Mesenchymal stem cell (in vitro differentiated cells and primary cell): ENCODE measurements around the gene EXOC4.
A peak's percentile ranks its signal among the peaks of the same experiment; 100 is the strongest.

ENCODE experiments used
- DNase-seq: peaks from one replicate; pipeline ENCODE4 v3.0.0-alpha.2; 2013
- H2AFZ ChIP-seq: one replicate; pipeline ENCODE4 v1.6.1; 2013; ENCODE audit warnings: low read depth, mild to moderate bottlenecking, control low read depth, inconsistent platforms, low read length, moderate library complexity
- H2AK5ac ChIP-seq: 2 replicates; pipeline ENCODE4 v1.6.1; 2013; ENCODE audit warnings: low read length, moderate library complexity, mild to moderate bottlenecking, inconsistent platforms; ENCODE audit not compliant: severe bottlenecking
- H2BK120ac ChIP-seq: one replicate; pipeline ENCODE4 v1.6.1; 2013; ENCODE audit warnings: low read depth, mild to moderate bottlenecking, inconsistent platforms, low read length, moderate library complexity
- H2BK12ac ChIP-seq, 2 experiments: one replicate each; pipeline ENCODE4 v1.6.1; 2013; ENCODE audit warnings: inconsistent platforms in 2 of 2, low read length in 2 of 2, mild to moderate bottlenecking in 2 of 2, moderate library complexity in 2 of 2, control low read depth in 1 of 2
- H2BK15ac ChIP-seq: one replicate; pipeline ENCODE4 v1.6.1; 2013; ENCODE audit warnings: mild to moderate bottlenecking, low read depth, inconsistent platforms; ENCODE audit not compliant: poor library complexity, severe bottlenecking
- H2BK5ac ChIP-seq: 2 replicates; pipeline ENCODE4 v1.6.1; 2013; ENCODE audit warnings: low read depth, mild to moderate bottlenecking, low read length, control low read depth, inconsistent platforms; ENCODE audit not compliant: poor library complexity, severe bottlenecking
- H3K14ac ChIP-seq, 2 experiments: one replicate each; pipeline ENCODE4 v1.6.1; 2013; ENCODE audit warnings: inconsistent platforms in 2 of 2, low read length in 2 of 2, control low read depth in 1 of 2, mild to moderate bottlenecking in 1 of 2, moderate library complexity in 1 of 2
- H3K18ac ChIP-seq, 2 experiments: one replicate each; pipeline ENCODE4 v1.6.1; 2013; ENCODE audit warnings: inconsistent platforms in 2 of 2, low read length in 2 of 2, control low read depth in 1 of 2, low read depth in 1 of 2, mild to moderate bottlenecking in 1 of 2
- H3K23ac ChIP-seq, 2 experiments: one replicate each; pipeline ENCODE4 v1.6.1; 2013; ENCODE audit warnings: inconsistent platforms in 2 of 2, low read length in 2 of 2, mild to moderate bottlenecking in 2 of 2, moderate library complexity in 2 of 2, control low read depth in 1 of 2
- H3K27ac ChIP-seq: 2 replicates; pipeline ENCODE4 v1.5.1; 2013; ENCODE audit warnings: mild to moderate bottlenecking, moderate library complexity, low read length, control low read depth, inconsistent platforms; ENCODE audit not compliant: poor library complexity, severe bottlenecking
- H3K27me3 ChIP-seq, 2 experiments: 2 replicates each; pipeline versions ENCODE4 v1.6.1 to v1.7.0; 2013; ENCODE audit warnings: low read length in 2 of 2, mild to moderate bottlenecking in 2 of 2, moderate library complexity in 2 of 2, control low read depth in 1 of 2, inconsistent platforms in 1 of 2; ENCODE audit not compliant: control insufficient read depth in 1 of 2, insufficient read depth in 1 of 2
- H3K36me3 ChIP-seq, 2 experiments: 2 replicates each; pipeline versions ENCODE4 v1.6.1 to v1.7.0; 2013; ENCODE audit warnings: low read length in 2 of 2, control low read depth in 1 of 2, inconsistent platforms in 1 of 2, low read depth in 1 of 2, mild to moderate bottlenecking in 1 of 2; ENCODE audit not compliant: insufficient read depth in 2 of 2, control insufficient read depth in 1 of 2
- H3K4ac ChIP-seq, 2 experiments: one replicate each; pipeline ENCODE4 v1.6.1; 2013; ENCODE audit warnings: inconsistent platforms in 2 of 2, low read length in 2 of 2, mild to moderate bottlenecking in 2 of 2, moderate library complexity in 2 of 2, control low read depth in 1 of 2, low read depth in 1 of 2
- H3K4me1 ChIP-seq: 2 replicates; pipeline ENCODE4 v1.6.1; 2013; ENCODE audit warnings: low read depth, low read length, control low read depth; ENCODE audit not compliant: control insufficient read depth, insufficient read depth
- H3K4me2 ChIP-seq: 2 replicates; pipeline ENCODE4 v1.6.1; 2013; ENCODE audit warnings: low read length, mild to moderate bottlenecking, inconsistent platforms; ENCODE audit not compliant: poor library complexity, severe bottlenecking
- H3K4me3 ChIP-seq, 2 experiments: 2 replicates each; pipeline versions ENCODE4 v1.5.1 to v1.7.0; 2013; ENCODE audit warnings: low read length in 2 of 2, mild to moderate bottlenecking in 2 of 2, control low read depth in 1 of 2, low read depth in 1 of 2; ENCODE audit not compliant: insufficient read depth in 1 of 2
- H3K79me1 ChIP-seq: replicated peaks from 2 replicates; pipeline ENCODE4 v1.6.1; 2013; ENCODE audit warnings: mild to moderate bottlenecking, control low read depth, low read length, inconsistent platforms; ENCODE audit not compliant: poor library complexity, severe bottlenecking
- H3K9ac ChIP-seq: 2 replicates; pipeline ENCODE4 v1.7.0; 2013; ENCODE audit warnings: mild to moderate bottlenecking, low read length, moderate library complexity
- H3K9me3 ChIP-seq: 2 replicates; pipeline ENCODE4 v1.7.0; 2013; ENCODE audit warnings: mild to moderate bottlenecking, low read length; ENCODE audit not compliant: control insufficient read depth
- H4K8ac ChIP-seq: one replicate; pipeline ENCODE4 v1.6.1; 2013; ENCODE audit warnings: inconsistent platforms, mild to moderate bottlenecking, low read length, moderate library complexity
- H4K91ac ChIP-seq: one replicate; pipeline ENCODE4 v1.6.1; 2013; ENCODE audit warnings: mild to moderate bottlenecking, low read length, inconsistent platforms
- WGBS: methylation state at CpG from one replicate; pipeline ENCODE4 v1.1.7; 2013; ENCODE audit warnings: mixed read lengths; 5-methylcytosine and 5-hydroxymethylcytosine counted together

Gene EXOC4

DNA sequence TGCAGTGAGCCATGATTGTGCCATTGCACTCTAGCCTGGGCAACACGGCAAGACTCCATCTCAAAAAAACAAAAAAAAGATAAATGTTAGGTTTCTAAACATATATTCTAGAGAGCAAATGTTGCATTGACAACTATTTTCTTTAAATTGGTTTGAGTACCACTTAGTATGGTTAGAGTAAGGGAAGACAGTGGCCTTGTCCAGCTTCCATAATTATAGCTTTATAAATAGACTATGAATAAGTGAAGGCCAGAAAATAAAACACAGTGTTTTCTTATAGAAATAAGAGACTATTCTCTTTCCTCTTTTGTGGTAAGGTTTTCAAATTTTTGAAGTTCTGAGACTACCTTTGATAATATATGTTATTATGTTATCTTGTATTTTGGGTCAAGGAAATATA is 50.5 kb downstream of the EXOC4 start:
- Histone ChIP-seq H2BK15ac (no peak overlapping the region), H2BK12ac (no peak overlapping the region), H3K9me3 (no peaks in the 10 kb centered on the region), H3K4me2 (no peak overlapping the region), H3K27ac (no peak overlapping the region), H3K36me3 (peaks cover 6 to 30% of the 10 kb centered on the region in 2 experiments), H3K14ac (no peak overlapping the region), H4K8ac (no peak overlapping the region), H2BK5ac (no peak overlapping the region), H3K4me3 (no peak overlapping the region), H3K79me1 (peaks cover 23% of the 10 kb centered on the region), H3K18ac (no peak overlapping the region), H3K9ac (no peak overlapping the region), H2BK120ac (no peak overlapping the region), H3K4me1 (peaks cover 2% of the 10 kb centered on the region), H2AK5ac (no peak overlapping the region), H4K91ac (no peak overlapping the region), H3K27me3 (no peaks in the 10 kb centered on the region), H3K23ac (no peak overlapping the region), H3K4ac (no peak overlapping the region), H2AFZ (no peak overlapping the region)
- whole genome bisulfite sequencing: no CpG with 5 or more reads among the region's 1 CpG
- no peak for DNase-seq

DNA sequence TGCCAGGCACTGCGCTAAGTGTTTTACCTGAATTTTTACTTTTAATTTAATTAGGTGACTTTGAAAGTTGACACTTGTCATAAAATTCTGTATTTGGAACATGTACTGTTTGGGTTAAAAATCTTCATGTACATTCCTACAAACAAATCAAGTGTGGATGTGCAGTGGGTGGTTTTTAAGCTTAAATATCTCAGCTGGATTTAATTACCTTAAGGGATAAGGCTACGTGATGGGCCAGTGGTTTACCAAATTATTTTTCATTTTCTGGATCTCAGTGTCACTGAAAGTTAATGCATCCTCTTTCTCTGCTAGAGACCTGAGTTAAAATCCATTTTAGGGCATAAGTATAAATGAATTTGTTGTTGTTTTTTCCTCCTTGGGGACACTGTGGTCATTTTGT is 51.1 kb downstream of the EXOC4 start:
- Histone ChIP-seq H3K4me2 (no peak overlapping the region), H3K23ac (no peak overlapping the region), H2AFZ (no peak overlapping the region), H2BK120ac (no peak overlapping the region), H3K14ac (peak overlapping the region in 1 of 2 experiments; percentile 68), H2AK5ac (peak overlapping the region; percentile 35), H2BK12ac (no peak overlapping the region), H3K9ac (no peak overlapping the region), H3K4me1 (peaks cover 2% of the 10 kb centered on the region), H4K91ac (no peak overlapping the region), H3K4ac (no peak overlapping the region), H4K8ac (no peak overlapping the region), H3K9me3 (no peaks in the 10 kb centered on the region), H3K27me3 (no peaks in the 10 kb centered on the region), H3K79me1 (peaks cover 23% of the 10 kb centered on the region), H3K4me3 (no peak overlapping the region), H2BK15ac (no peak overlapping the region), H3K36me3 (peaks cover 6 to 36% of the 10 kb centered on the region in 2 experiments), H3K27ac (no peak overlapping the region), H3K18ac (no peak overlapping the region), H2BK5ac (no peak overlapping the region)
- no peak for DNase-seq
- 90% methylated on average over 2 of the region's 2 CpGs for WGBS

DNA sequence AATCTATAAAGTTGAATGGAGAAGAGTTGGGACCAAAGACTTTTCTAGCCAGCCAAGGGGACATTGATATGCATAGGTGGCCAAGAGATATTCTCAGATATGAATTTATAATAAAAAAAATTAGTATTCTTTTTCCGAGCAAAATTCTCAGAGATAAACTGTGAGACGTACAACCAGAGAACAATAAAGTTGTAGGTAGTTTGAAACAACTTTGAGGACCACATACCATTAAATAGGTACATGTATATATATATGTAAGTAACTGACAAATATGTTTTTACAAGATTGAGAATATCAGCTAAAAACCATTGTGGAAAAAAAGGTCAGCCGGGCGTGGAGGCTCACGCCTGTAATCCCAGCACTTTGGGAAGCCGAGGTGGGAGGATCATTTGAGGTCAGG is 56.5 kb downstream of the EXOC4 start:
- DNase-seq: no peak
- no peak overlapping the region for H4K8ac ChIP-seq
- H3K27ac ChIP-seq: no peak overlapping the region

DNA sequence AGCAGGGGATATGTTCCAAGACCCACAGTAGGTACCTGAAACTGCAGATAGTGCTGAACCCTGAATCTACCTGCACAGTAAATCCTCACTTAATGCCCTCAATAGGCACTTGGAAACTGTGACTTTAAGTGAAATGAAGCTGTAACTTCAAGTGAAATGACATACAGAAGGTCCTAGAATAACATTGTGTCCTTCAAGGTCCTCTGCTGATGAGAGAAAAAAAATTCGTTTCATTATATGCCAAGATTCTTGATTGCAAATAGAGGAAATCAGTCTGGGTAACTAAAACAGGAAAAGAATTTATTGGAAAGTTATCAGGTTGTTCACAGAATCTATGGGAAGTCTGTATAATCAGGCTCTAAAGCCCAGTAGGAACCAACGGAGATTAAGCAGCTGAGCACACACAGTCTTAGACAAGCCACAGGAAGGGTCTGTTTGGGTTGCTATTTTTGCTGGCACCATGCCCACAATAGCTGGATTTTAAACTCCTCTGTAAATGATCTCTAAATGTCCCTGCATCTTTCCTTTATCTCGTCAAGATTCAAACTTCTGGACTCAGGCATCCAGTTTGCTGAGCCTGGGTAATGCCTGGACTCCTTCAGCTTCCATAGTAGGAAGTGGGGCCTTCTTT is 57.5 kb downstream of the EXOC4 start:
- H3K4ac ChIP-seq: no peak overlapping the region
- no peak overlapping the region for H2BK15ac ChIP-seq
- peak; percentile 7 for DNase-seq
- no peak overlapping the region for H3K14ac ChIP-seq
- WGBS: 88% methylated on average over 2 of the region's 3 CpGs
- no peaks in the 10 kb centered on the region for H3K9me3 ChIP-seq
- H3K4me2 ChIP-seq: no peak overlapping the region
- peak overlapping the region; percentile 80 for H3K27ac ChIP-seq
- H4K8ac ChIP-seq: no peak overlapping the region
- H2BK120ac ChIP-seq: no peak overlapping the region
- no peak overlapping the region for H2AK5ac ChIP-seq
- H2AFZ ChIP-seq: no peak overlapping the region
- H3K23ac ChIP-seq: no peak overlapping the region
- H3K4me3 ChIP-seq: no peak overlapping the region
- peaks cover 2% of the 10 kb centered on the region for H3K4me1 ChIP-seq
- no peak overlapping the region for H4K91ac ChIP-seq
- H3K9ac ChIP-seq: no peak overlapping the region
- H3K27me3 ChIP-seq: no peaks in the 10 kb centered on the region
- H3K36me3 ChIP-seq: peaks cover 6 to 55% of the 10 kb centered on the region in 2 experiments
- no peak overlapping the region for H3K18ac ChIP-seq
- no peak overlapping the region for H2BK5ac ChIP-seq
- H3K79me1 ChIP-seq: peaks cover 6% of the 10 kb centered on the region
- no peak overlapping the region for H2BK12ac ChIP-seq

More for the DNA sequence above, 56.5 kb downstream of the EXOC4 start:
- Histone ChIP-seq H2BK15ac (no peak overlapping the region), H3K27me3 (no peaks in the 10 kb centered on the region), H3K9me3 (no peaks in the 10 kb centered on the region), H2BK5ac (no peak overlapping the region), H3K23ac (no peak overlapping the region), H2AFZ (no peak overlapping the region), H3K4ac (no peak overlapping the region), H3K4me3 (no peak overlapping the region), H3K4me2 (no peak overlapping the region), H2BK12ac (no peak overlapping the region), H3K9ac (no peak overlapping the region), H3K18ac (no peak overlapping the region), H4K91ac (no peak overlapping the region), H3K14ac (no peak overlapping the region), H2BK120ac (no peak overlapping the region), H3K36me3 (peaks cover 6 to 55% of the 10 kb centered on the region in 2 experiments), H3K4me1 (peaks cover 2% of the 10 kb centered on the region), H2AK5ac (no peak overlapping the region), H3K79me1 (peaks cover 7% of the 10 kb centered on the region)
- WGBS: 98% methylated on average over 4 of the region's 6 CpGs
